H54 (cell line): ENCODE results near the gene ADAMTS10.

Experiments used
- DNase-seq: peaks from one replicate; pipeline ENCODE4 v3.0.0; 2011; ENCODE audit warnings: low spot score, mixed read lengths; ENCODE audit not compliant: insufficient read length
- FAIRE-seq: peaks from 3 replicates; lab custom pipeline; 2011; peaks lifted over from hg19 to GRCh38; lab: Jason Lieb, UNC
- POLR2A ChIP-seq: IDR thresholded peaks from 2 replicates; pipeline ENCODE4 v1.6.1; 2011; ENCODE audit warnings: low read depth, mild to moderate bottlenecking, low read length

ADAMTS10 gene

DNA sequence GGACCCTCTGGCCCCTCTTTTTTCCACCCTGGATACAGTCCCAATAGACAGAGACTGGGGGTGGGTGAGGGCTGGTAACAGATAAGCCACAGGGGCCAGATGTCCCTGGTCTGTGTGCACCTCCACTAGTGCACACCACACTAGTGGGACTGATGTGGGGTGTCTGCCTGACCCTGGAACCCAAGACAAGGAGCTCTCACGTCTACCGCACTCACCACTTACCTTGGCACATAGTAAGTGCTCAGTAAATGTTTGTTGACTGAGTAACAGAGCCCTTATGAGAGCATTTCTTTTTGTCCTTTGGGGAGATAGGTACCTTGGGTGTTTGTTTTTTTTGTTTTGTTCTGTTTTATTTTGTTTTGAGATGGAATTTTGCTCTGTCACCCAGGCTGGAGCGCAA lies 73.4 kb downstream of the ADAMTS10 start:
- DNase-seq (no peak), FAIRE-seq (no peak)
- no peak for TF ChIP-seq POLR2A

GRCh38 chr19:8536282-8536681 lies 74.2 kb downstream of the ADAMTS10 start:
- no peak for DNase-seq
- no peak for FAIRE-seq
- no peak for TF ChIP-seq POLR2A

DNA sequence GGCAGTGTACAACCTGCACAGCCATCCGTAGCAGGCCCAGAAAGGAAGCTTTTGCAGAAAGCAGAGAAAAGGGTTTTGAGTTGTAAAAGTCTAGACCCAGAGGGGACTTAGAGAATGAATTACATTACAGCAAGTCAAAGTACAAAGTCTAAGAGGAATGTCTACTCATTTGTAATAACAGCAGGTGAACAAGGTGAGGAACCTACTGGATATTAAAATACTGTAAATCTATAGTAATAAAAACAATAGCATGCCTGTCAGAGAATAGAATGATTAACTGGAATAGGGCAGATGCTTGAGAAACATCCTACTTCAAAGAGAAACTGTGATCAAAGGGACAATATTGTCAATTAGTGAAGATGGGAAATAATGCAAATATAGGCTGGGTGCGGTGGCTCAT lies 78.3 kb downstream of the ADAMTS10 start:
- FAIRE-seq (no peak), DNase-seq (no peak)
- no peak for TF ChIP-seq POLR2A

DNA sequence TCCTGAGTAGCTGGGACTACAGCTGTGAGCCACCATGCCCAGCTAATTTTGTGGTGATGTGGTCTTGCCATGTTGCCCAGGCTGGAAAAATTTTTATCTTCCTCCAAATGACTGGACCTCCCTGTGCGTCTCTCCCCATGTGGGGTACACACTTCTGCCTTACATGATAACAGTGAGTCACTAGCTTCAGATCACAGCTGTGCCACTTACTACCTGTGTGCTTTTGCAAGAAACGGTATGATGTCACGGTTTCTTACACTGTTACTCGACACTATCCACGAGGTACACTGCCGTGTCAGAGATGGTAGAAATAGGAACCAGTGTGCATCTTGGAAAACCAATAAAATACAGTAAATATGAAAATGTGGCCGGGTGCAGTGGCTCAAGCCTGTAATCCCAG lies 79.0 kb downstream of the ADAMTS10 start:
- no peak for TF ChIP-seq POLR2A
- FAIRE-seq (no peak), DNase-seq (no peak)
